WI38 (cell line): Measurements from ENCODE around the gene RHBDD3.

ENCODE experiments used
- H3K4me3 ChIP-seq: 2 replicates; pipeline ENCODE4 v1.5.1; 2011; ENCODE audit warnings: low read depth, mild to moderate bottlenecking, control low read depth, low read length
- CTCF ChIP-seq: IDR thresholded peaks from 2 replicates; pipeline ENCODE4 v1.5.1; 2012; ENCODE audit warnings: low read depth, mild to moderate bottlenecking, control low read depth, low read length

RHBDD3 gene

GRCh38 chr22:29302402-29302680, 34.6 kb upstream of the RHBDD3 start:
- H3K4me3 ChIP-seq: no peak overlapping the region
- TF ChIP-seq CTCF: no peak

- no peak for TF ChIP-seq CTCF
- no peak overlapping the region for H3K4me3 ChIP-seq
These were observed 34.1 kb upstream of the RHBDD3 start for GRCh38 chr22:29301716-29302401.

GRCh38 chr22:29300807-29301601, 33.2 kb upstream of the RHBDD3 start:
- TF ChIP-seq CTCF: no peak
- H3K4me3 ChIP-seq: no peak overlapping the region

GRCh38 chr22:29300467-29300806, 32.7 kb upstream of the RHBDD3 start:
- TF ChIP-seq CTCF: no peak
- no peak overlapping the region for H3K4me3 ChIP-seq

- no peak overlapping the region for H3K4me3 ChIP-seq
- no peak for TF ChIP-seq CTCF
These were observed 31.5 kb upstream of the RHBDD3 start for GRCh38 chr22:29299136-29299900.

- no peak overlapping the region for H3K4me3 ChIP-seq
- no peak for TF ChIP-seq CTCF
These were observed 30.9 kb upstream of the RHBDD3 start for GRCh38 chr22:29298641-29299040.

GRCh38 chr22:29292379-29292778, 24.6 kb upstream of the RHBDD3 start:
- no peak for TF ChIP-seq CTCF
- H3K4me3 ChIP-seq: no peak overlapping the region
